ENCODE measurements around the gene TPMT. TPM values are rescaled to one million over a fixed set of nuclear protein-coding genes. Genes with fewer than 3 reads are reported as not detected.

The TPMT gene
- total and polyA plus RNA-seq, 4 donors: 10.3 to 28.6 (median 25.7) TPM

DNA sequence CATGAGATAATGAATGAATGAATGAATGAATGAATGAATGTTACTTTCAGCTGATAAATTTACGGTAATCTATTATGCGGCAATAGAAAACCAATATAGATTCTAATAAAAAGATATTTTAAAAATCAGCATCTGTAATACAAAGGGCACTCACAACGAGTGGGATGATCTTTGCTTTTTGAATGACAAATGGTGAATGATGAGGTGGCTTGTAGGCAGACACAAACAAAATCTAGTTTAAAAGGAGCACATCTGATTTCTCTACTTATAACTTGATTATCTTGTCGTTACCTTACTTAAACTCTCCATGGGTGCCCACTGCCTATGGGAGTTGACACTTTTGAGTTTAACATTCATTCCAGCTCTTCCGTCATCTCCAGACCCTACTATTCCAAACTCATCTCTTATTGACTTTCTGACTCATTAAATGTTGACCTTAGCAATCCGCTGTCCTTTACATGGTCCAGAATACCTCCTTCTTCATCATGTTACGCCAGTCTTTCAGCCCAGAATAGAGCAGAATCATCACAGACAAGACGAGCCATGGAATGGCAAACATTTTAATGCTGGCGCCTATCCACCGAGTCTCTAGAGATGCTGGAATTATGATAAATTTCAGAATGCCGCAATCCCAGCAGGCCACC, 73.7 kb downstream of the TPMT start (continued):
- TF ChIP-seq, protein P1, sequence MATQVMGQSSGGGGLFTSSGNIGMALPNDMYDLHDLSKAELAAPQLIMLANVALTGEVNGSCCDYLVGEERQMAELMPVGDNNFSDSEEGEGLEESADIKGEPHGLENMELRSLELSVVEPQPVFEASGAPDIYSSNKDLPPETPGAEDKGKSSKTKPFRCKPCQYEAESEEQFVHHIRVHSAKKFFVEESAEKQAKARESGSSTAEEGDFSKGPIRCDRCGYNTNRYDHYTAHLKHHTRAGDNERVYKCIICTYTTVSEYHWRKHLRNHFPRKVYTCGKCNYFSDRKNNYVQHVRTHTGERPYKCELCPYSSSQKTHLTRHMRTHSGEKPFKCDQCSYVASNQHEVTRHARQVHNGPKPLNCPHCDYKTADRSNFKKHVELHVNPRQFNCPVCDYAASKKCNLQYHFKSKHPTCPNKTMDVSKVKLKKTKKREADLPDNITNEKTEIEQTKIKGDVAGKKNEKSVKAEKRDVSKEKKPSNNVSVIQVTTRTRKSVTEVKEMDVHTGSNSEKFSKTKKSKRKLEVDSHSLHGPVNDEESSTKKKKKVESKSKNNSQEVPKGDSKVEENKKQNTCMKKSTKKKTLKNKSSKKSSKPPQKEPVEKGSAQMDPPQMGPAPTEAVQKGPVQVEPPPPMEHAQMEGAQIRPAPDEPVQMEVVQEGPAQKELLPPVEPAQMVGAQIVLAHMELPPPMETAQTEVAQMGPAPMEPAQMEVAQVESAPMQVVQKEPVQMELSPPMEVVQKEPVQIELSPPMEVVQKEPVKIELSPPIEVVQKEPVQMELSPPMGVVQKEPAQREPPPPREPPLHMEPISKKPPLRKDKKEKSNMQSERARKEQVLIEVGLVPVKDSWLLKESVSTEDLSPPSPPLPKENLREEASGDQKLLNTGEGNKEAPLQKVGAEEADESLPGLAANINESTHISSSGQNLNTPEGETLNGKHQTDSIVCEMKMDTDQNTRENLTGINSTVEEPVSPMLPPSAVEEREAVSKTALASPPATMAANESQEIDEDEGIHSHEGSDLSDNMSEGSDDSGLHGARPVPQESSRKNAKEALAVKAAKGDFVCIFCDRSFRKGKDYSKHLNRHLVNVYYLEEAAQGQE (IDR thresholded peaks at IDR 0.05): no peak
- TF ChIP-seq JUND (IDR thresholded peaks at IDR 0.05) (no peak), HNF4A (conservative IDR thresholded peaks at IDR 0.05) (no peak)
- TF ChIP-seq, protein P2, sequence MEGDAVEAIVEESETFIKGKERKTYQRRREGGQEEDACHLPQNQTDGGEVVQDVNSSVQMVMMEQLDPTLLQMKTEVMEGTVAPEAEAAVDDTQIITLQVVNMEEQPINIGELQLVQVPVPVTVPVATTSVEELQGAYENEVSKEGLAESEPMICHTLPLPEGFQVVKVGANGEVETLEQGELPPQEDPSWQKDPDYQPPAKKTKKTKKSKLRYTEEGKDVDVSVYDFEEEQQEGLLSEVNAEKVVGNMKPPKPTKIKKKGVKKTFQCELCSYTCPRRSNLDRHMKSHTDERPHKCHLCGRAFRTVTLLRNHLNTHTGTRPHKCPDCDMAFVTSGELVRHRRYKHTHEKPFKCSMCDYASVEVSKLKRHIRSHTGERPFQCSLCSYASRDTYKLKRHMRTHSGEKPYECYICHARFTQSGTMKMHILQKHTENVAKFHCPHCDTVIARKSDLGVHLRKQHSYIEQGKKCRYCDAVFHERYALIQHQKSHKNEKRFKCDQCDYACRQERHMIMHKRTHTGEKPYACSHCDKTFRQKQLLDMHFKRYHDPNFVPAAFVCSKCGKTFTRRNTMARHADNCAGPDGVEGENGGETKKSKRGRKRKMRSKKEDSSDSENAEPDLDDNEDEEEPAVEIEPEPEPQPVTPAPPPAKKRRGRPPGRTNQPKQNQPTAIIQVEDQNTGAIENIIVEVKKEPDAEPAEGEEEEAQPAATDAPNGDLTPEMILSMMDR (IDR thresholded peaks at IDR 0.05; ENCODE audit: low read depth, low read length, missing input control): no peak

DNA sequence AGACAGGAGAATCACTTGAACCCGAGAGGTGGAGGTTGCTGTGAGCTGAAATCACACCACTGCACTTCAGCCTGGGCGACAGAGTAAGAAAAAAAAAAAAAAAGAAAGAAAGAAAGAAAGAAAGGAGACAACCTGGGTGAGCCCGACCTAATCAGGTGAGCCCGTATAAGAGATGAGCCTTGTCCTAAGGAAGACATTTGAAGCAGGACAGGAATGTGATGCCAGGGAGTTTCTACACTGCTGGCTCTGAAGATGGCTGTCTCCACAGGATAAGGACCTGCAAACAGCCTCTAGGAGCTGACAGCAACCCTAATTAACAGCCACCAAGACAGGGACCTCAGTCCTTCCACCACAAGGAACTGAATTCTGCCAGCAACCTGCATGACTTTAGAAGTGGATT, 74.3 kb downstream of the TPMT start:
- TF ChIP-seq, protein P1 (IDR thresholded peaks at IDR 0.05): no peak
- TF ChIP-seq, protein P3, sequence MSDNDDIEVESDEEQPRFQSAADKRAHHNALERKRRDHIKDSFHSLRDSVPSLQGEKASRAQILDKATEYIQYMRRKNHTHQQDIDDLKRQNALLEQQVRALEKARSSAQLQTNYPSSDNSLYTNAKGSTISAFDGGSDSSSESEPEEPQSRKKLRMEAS (IDR thresholded peaks at IDR 0.05): no peak
- TF ChIP-seq, protein P4, sequence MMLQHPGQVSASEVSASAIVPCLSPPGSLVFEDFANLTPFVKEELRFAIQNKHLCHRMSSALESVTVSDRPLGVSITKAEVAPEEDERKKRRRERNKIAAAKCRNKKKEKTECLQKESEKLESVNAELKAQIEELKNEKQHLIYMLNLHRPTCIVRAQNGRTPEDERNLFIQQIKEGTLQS (IDR thresholded peaks at IDR 0.05): no peak
- TF ChIP-seq, protein P2 (IDR thresholded peaks at IDR 0.05; ENCODE audit: low read depth, low read length, missing input control): no peak
- TF ChIP-seq HNF4G (IDR thresholded peaks at IDR 0.05): no peak
- no peak for TF ChIP-seq JUND (IDR thresholded peaks at IDR 0.05)
- H3K9ac ChIP-seq (ENCODE audit: low read depth in 1 of 2, low read length in 2 of 2): no peak overlapping the region
- no peaks in the 10 kb centered on the region for H3K27me3 ChIP-seq (ENCODE audit: control insufficient read depth in 4 of 4, insufficient read depth in 4 of 4, low read length in 3 of 4)
- no peak for DNase-seq (ENCODE audit: low spot score)
- WGBS: 79% methylated on average over 4 of the region's 4 CpGs
- no peaks in the 10 kb centered on the region for H3K4me1 ChIP-seq (ENCODE audit: control insufficient read depth in 4 of 4, insufficient read depth in 4 of 4, low read length in 3 of 4)
- H3K4me3 ChIP-seq (ENCODE audit: low read depth in 1 of 3, low read length in 3 of 3): no peak overlapping the region
- no peaks in the 10 kb centered on the region for H3K36me3 ChIP-seq (ENCODE audit: control insufficient read depth in 4 of 4, insufficient read depth in 3 of 4, low read depth in 1 of 4, low read length in 3 of 4)
- H3K27ac ChIP-seq (ENCODE audit: low read depth in 1 of 2, low read length in 2 of 2): no peak overlapping the region
- no peaks in the 10 kb centered on the region for H3K9me3 ChIP-seq (ENCODE audit: control insufficient read depth in 4 of 4, low read length in 3 of 4)

Data from liver (tissue), 9 donors.